ENCODE results near the gene SORL1.

SORL1 gene

GRCh38 chr11:121596195-121597155 lies 144.4 kb downstream of the SORL1 start:
- Histone ChIP-seq H3K27ac (ENCODE audit: insufficient read depth, low read depth, low read length, poor library complexity, severe bottlenecking) (no peak overlapping the region), H3K4me1 (ENCODE audit: control insufficient read depth, insufficient read depth, low read length) (no peaks in the 10 kb centered on the region), H3K36me3 (ENCODE audit: control insufficient read depth, insufficient read depth, low read length) (peaks cover 18% of the 10 kb centered on the region), H3K9me3 (ENCODE audit: control insufficient read depth, low read length) (no peaks in the 10 kb centered on the region), H3K4me3 (ENCODE audit: insufficient read depth, low read depth, low read length) (no peak overlapping the region), H3K27me3 (ENCODE audit: control insufficient read depth, insufficient read depth, low read length, poor library complexity, severe bottlenecking) (no peaks in the 10 kb centered on the region)
- 94% methylated on average over 19 of the region's 19 CpGs for WGBS, 2 experiments

DNA sequence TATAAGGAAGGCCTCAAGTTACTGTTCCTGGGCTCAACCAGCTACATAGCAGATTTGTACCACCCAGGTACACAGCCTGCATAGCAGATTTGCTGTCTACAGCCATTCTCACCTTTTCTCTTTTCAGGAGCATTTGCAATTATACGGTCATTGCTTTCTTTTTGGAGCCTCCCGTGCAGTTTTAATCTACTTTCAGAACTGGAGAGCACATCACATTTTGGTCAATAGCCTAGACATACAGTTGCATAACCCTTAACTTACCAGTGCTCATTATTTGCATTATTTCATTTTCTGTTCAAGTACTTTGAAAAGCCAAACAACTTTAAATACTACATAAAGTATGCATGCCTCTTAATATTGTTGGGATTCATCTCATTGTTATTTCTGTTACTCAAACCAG lies 151.2 kb downstream of the SORL1 start:
- H3K9me3 ChIP-seq (ENCODE audit: control insufficient read depth, low read length), result no peaks in the 10 kb centered on the region
- no peak overlapping the region for H3K27ac ChIP-seq (ENCODE audit: insufficient read depth, low read depth, low read length, poor library complexity, severe bottlenecking)
- peaks cover 13% of the 10 kb centered on the region for H3K36me3 ChIP-seq (ENCODE audit: control insufficient read depth, insufficient read depth, low read length)
- H3K4me3 ChIP-seq (ENCODE audit: insufficient read depth, low read depth, low read length), result no peak overlapping the region
- no peaks in the 10 kb centered on the region for H3K27me3 ChIP-seq (ENCODE audit: control insufficient read depth, insufficient read depth, low read length, poor library complexity, severe bottlenecking)
- no peaks in the 10 kb centered on the region for H3K4me1 ChIP-seq (ENCODE audit: control insufficient read depth, insufficient read depth, low read length)
- 91 to 93% methylated on average over 2 of the region's 2 CpGs for WGBS, 2 experiments

- H3K4me1 ChIP-seq (ENCODE audit: control insufficient read depth, insufficient read depth, low read length), result no peaks in the 10 kb centered on the region
- no peak overlapping the region for H3K27ac ChIP-seq (ENCODE audit: insufficient read depth, low read depth, low read length, poor library complexity, severe bottlenecking)
- H3K4me3 ChIP-seq (ENCODE audit: insufficient read depth, low read depth, low read length), result no peak overlapping the region
- H3K9me3 ChIP-seq (ENCODE audit: control insufficient read depth, low read length), result no peaks in the 10 kb centered on the region
- 94 to 95% methylated on average over 13 of the region's 13 CpGs for WGBS, 2 experiments
- H3K27me3 ChIP-seq (ENCODE audit: control insufficient read depth, insufficient read depth, low read length, poor library complexity, severe bottlenecking), result no peaks in the 10 kb centered on the region
- peaks cover 20% of the 10 kb centered on the region for H3K36me3 ChIP-seq (ENCODE audit: control insufficient read depth, insufficient read depth, low read length)
Measured at GRCh38 chr11:121604152-121604551, 152.0 kb downstream of the SORL1 start.

- Histone ChIP-seq H3K9me3 (ENCODE audit: control insufficient read depth, low read length) (no peaks in the 10 kb centered on the region), H3K4me3 (ENCODE audit: insufficient read depth, low read depth, low read length) (no peak overlapping the region), H3K27me3 (ENCODE audit: control insufficient read depth, insufficient read depth, low read length, poor library complexity, severe bottlenecking) (no peaks in the 10 kb centered on the region), H3K27ac (ENCODE audit: insufficient read depth, low read depth, low read length, poor library complexity, severe bottlenecking) (no peak overlapping the region), H3K4me1 (ENCODE audit: control insufficient read depth, insufficient read depth, low read length) (no peaks in the 10 kb centered on the region), H3K36me3 (ENCODE audit: control insufficient read depth, insufficient read depth, low read length) (peaks cover 20% of the 10 kb centered on the region)
- 97% methylated on average over 4 of the region's 4 CpGs for WGBS, 2 experiments
Measured at GRCh38 chr11:121606354-121606753, 154.2 kb downstream of the SORL1 start.

DNA sequence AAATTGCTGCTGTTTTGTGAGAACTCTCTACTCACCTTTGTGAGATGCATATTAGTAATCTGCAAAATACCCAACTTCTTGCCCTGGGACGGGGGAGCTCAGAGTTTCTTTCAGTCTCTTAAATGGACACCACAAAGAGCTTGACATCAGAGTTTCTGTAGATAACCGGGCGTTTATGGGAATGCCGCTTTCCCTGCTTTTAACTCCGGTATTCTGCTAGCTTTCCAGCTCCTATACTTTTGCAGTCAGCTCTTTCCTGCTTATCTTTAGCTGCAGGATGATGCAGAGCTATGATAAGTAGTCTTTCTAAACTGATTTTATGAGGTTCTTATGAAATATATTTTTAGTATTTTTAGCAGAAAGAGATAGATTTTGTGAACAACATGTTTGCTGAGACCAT lies 155.2 kb downstream of the SORL1 start:
- Histone ChIP-seq H3K27ac (ENCODE audit: insufficient read depth, low read depth, low read length, poor library complexity, severe bottlenecking) (no peak overlapping the region), H3K4me1 (ENCODE audit: control insufficient read depth, insufficient read depth, low read length) (no peaks in the 10 kb centered on the region), H3K27me3 (ENCODE audit: control insufficient read depth, insufficient read depth, low read length, poor library complexity, severe bottlenecking) (no peaks in the 10 kb centered on the region), H3K9me3 (ENCODE audit: control insufficient read depth, low read length) (no peaks in the 10 kb centered on the region), H3K36me3 (ENCODE audit: control insufficient read depth, insufficient read depth, low read length) (peaks cover 22% of the 10 kb centered on the region), H3K4me3 (ENCODE audit: insufficient read depth, low read depth, low read length) (no peak overlapping the region)
- 98 to 99% methylated on average over 5 of the region's 5 CpGs for WGBS, 2 experiments

DNA sequence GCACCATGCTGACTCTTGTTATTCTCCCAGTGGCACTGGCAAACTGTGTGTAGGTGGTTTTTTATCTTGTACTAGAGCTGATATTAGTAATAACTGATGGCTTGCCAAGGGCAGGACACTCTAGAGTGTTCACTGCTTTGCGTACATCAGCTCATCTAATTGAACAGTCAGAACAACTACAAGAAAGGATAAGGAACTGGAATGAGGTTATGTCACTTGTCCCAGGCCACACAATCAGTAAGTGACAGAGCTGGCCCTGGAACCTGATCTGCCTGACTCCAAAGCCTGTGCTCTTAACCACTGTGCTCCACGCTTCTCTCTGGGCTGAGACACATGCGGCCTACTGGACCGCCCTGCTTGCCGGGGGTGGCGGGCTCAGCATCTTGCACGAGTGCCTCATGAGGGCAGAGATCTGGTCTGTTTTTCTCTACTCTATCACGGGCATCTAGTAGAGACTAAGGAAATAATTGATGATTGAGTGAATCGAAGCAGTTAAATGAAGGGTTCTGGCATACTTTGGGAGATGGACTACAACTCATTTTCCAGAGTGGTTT lies 156.5 kb downstream of the SORL1 start:
- no peak overlapping the region for H3K27ac ChIP-seq (ENCODE audit: insufficient read depth, low read depth, low read length, poor library complexity, severe bottlenecking)
- H3K4me1 ChIP-seq (ENCODE audit: control insufficient read depth, insufficient read depth, low read length), result no peaks in the 10 kb centered on the region
- no peaks in the 10 kb centered on the region for H3K27me3 ChIP-seq (ENCODE audit: control insufficient read depth, insufficient read depth, low read length, poor library complexity, severe bottlenecking)
- no peak overlapping the region for H3K4me3 ChIP-seq (ENCODE audit: insufficient read depth, low read depth, low read length)
- H3K9me3 ChIP-seq (ENCODE audit: control insufficient read depth, low read length), result no peaks in the 10 kb centered on the region
- WGBS, 2 experiments, result 96 to 99% methylated on average over 9 of the region's 9 CpGs
- peaks cover 26% of the 10 kb centered on the region for H3K36me3 ChIP-seq (ENCODE audit: control insufficient read depth, insufficient read depth, low read length)

DNA sequence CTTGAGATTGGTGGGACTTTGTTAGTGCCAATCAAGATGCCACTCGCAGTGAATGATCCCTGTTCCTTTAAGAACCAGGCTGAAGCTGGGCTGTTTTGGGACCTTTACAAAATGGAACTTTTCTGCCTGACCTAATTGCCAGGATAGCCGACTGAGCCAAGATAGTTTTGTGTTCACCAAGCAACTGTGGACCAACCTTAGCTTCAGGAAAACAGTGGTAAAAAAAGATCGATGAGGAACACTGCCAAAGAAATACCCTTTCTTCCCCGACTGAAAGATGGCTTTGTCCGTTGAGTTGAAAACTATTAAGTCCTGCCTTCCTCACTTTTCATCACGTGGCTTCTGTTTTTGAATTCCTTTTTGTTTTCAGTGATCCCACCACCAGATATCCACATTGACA lies 158.6 kb downstream of the SORL1 start:
- Histone ChIP-seq H3K27ac (ENCODE audit: insufficient read depth, low read depth, low read length, poor library complexity, severe bottlenecking) (no peak overlapping the region), H3K4me3 (ENCODE audit: insufficient read depth, low read depth, low read length) (no peak overlapping the region), H3K4me1 (ENCODE audit: control insufficient read depth, insufficient read depth, low read length) (no peaks in the 10 kb centered on the region), H3K9me3 (ENCODE audit: control insufficient read depth, low read length) (no peaks in the 10 kb centered on the region), H3K36me3 (ENCODE audit: control insufficient read depth, insufficient read depth, low read length) (peaks cover 28% of the 10 kb centered on the region), H3K27me3 (ENCODE audit: control insufficient read depth, insufficient read depth, low read length, poor library complexity, severe bottlenecking) (no peaks in the 10 kb centered on the region)
- 95 to 96% methylated on average over 6 of the region's 6 CpGs for WGBS, 2 experiments

GRCh38 chr11:121611242-121611641 lies 159.1 kb downstream of the SORL1 start:
- Histone ChIP-seq H3K4me3 (ENCODE audit: insufficient read depth, low read depth, low read length) (no peak overlapping the region), H3K4me1 (ENCODE audit: control insufficient read depth, insufficient read depth, low read length) (no peaks in the 10 kb centered on the region), H3K9me3 (ENCODE audit: control insufficient read depth, low read length) (no peaks in the 10 kb centered on the region), H3K36me3 (ENCODE audit: control insufficient read depth, insufficient read depth, low read length) (peaks cover 31% of the 10 kb centered on the region), H3K27ac (ENCODE audit: insufficient read depth, low read depth, low read length, poor library complexity, severe bottlenecking) (no peak overlapping the region), H3K27me3 (ENCODE audit: control insufficient read depth, insufficient read depth, low read length, poor library complexity, severe bottlenecking) (no peaks in the 10 kb centered on the region)
- 91 to 96% methylated on average over 6 of the region's 6 CpGs for WGBS, 2 experiments

- Histone ChIP-seq H3K36me3 (ENCODE audit: control insufficient read depth, insufficient read depth, low read length) (peaks cover 25% of the 10 kb centered on the region), H3K27ac (ENCODE audit: insufficient read depth, low read depth, low read length, poor library complexity, severe bottlenecking) (no peak overlapping the region), H3K4me3 (ENCODE audit: insufficient read depth, low read depth, low read length) (no peak overlapping the region), H3K27me3 (ENCODE audit: control insufficient read depth, insufficient read depth, low read length, poor library complexity, severe bottlenecking) (no peaks in the 10 kb centered on the region), H3K4me1 (ENCODE audit: control insufficient read depth, insufficient read depth, low read length) (no peaks in the 10 kb centered on the region), H3K9me3 (ENCODE audit: control insufficient read depth, low read length) (no peaks in the 10 kb centered on the region)
- WGBS, 2 experiments, result 97 to 100% methylated on average over 4 of the region's 4 CpGs
Measured at GRCh38 chr11:121613724-121614123, 161.6 kb downstream of the SORL1 start.

DNA sequence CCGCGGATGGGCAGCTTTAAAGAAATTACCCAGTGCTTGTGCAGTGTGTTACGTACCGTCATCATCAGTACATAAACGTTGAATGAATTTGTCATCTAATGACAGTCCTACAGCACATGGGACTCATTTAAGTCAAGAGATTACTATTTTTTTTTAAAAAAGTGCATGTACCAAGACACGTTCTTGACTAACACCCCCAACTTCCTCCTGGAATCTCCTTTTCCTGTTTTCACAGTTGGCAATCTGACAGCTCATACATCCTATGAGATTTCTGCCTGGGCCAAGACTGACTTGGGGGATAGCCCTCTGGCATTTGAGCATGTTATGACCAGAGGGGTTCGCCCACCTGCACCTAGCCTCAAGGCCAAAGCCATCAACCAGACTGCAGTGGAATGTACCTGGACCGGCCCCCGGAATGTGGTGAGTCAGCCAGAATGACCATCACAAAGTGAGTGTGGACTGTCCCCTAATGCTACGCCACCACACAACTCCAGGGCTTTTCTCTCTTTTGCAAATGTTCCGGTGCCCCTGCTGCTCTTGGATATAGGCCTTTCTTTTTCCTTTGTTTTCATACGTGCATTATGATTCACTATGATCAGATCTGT lies 162.6 kb downstream of the SORL1 start:
- Histone ChIP-seq H3K36me3 (ENCODE audit: control insufficient read depth, insufficient read depth, low read length) (peaks cover 31% of the 10 kb centered on the region), H3K4me3 (ENCODE audit: insufficient read depth, low read depth, low read length) (no peak overlapping the region), H3K4me1 (ENCODE audit: control insufficient read depth, insufficient read depth, low read length) (no peaks in the 10 kb centered on the region), H3K27me3 (ENCODE audit: control insufficient read depth, insufficient read depth, low read length, poor library complexity, severe bottlenecking) (no peaks in the 10 kb centered on the region), H3K27ac (ENCODE audit: insufficient read depth, low read depth, low read length, poor library complexity, severe bottlenecking) (no peak overlapping the region), H3K9me3 (ENCODE audit: control insufficient read depth, low read length) (no peaks in the 10 kb centered on the region)
- 92 to 94% methylated on average over 12 of the region's 12 CpGs for WGBS, 2 experiments
